T-cell (primary cell): Measurements from ENCODE around the gene CEP112. TPM values are rescaled to one million over a fixed set of nuclear protein-coding genes. Genes with fewer than 3 reads are reported as not detected.

Source experiments
- ATAC-seq, 4 experiments: fragments of 200-7000 bp in 3 of 4; fragments of 150-1000 bp in 1 of 4; cut with Tn5 transposase; replicated peaks in 1 of 4; 1 replicate in 3 of 4; 2 replicates in 1 of 4; pipeline ENCODE4 v1.10.0; 2021; ENCODE audit warnings: moderate library complexity in 3 of 4, mild to moderate bottlenecking in 2 of 4, moderate number of reproducible peaks in 1 of 4
- CTCF ChIA-PET, 2 donors: fragments of 300-600 bp; sonication (Branson Sonifier 250); formaldehyde crosslinking; loops; one replicate each; lab custom pipeline; 2022; ENCODE audit warnings: antibody characterized with exemption in 2 of 2; lab: Charles Lee
- POLR2A ChIA-PET, 2 donors: fragments of 300-600 bp; sonication (Branson Sonifier 250); formaldehyde crosslinking; loops; one replicate each; lab custom pipeline; 2022; ENCODE audit warnings: antibody characterized with exemption in 2 of 2; lab: Charles Lee
- DNase-seq, 35 experiments: peaks; one replicate each; pipeline versions ENCODE4 v3.0.0 to v3.0.0-alpha.2; 2013 to 2023
- H3K27ac ChIP-seq: one replicate; pipeline ENCODE4 v1.5.1; 2013; ENCODE audit warnings: low read length
- H3K27me3 ChIP-seq, 2 experiments: replicated peaks in 1 of 2; 1 replicate in 1 of 2; 2 replicates in 1 of 2; pipeline versions ENCODE4 v1.6.1 to v1.7.0; 2013; ENCODE audit warnings: low read length in 1 of 2, mixed read lengths in 1 of 2; ENCODE audit not compliant: control insufficient read depth in 2 of 2, insufficient read depth in 2 of 2; ENCODE audit errors: extremely low read depth in 1 of 2
- H3K36me3 ChIP-seq, 2 donors: 1 replicate in 1 of 2; 2 replicates in 1 of 2; pipeline versions ENCODE4 v1.6.1 to v1.7.0; 2013; ENCODE audit warnings: low read length in 1 of 2; ENCODE audit not compliant: control insufficient read depth in 2 of 2, insufficient read depth in 1 of 2; ENCODE audit errors: extremely low read depth in 1 of 2
- H3K4me1 ChIP-seq, 2 experiments: 1 replicate in 1 of 2; 2 replicates in 1 of 2; pipeline versions ENCODE4 v1.6.1 to v1.7.0; 2013; ENCODE audit warnings: low read length in 2 of 2, mixed read lengths in 1 of 2; ENCODE audit not compliant: insufficient read depth in 2 of 2, control insufficient read depth in 1 of 2; ENCODE audit errors: extremely low read depth in 1 of 2
- H3K4me3 ChIP-seq, 2 donors: 1 replicate in 1 of 2; 2 replicates in 1 of 2; pipeline versions ENCODE4 v1.5.1 to v1.7.0; 2013; ENCODE audit warnings: mild to moderate bottlenecking in 2 of 2, low read length in 1 of 2, moderate library complexity in 1 of 2; ENCODE audit not compliant: control insufficient read depth in 1 of 2; ENCODE audit errors: extremely low read depth in 1 of 2
- H3K9me3 ChIP-seq: 2 replicates; pipeline ENCODE4 v1.7.0; 2013
- H3K27ac Mint-ChIP-seq, 2 donors: one replicate each; pipeline ENCODE4 v1.8.0; 2020 to 2021; ENCODE audit warnings: mild to moderate bottlenecking in 2 of 2, mixed read lengths in 2 of 2
- H3K27me3 Mint-ChIP-seq, 2 donors: one replicate each; pipeline ENCODE4 v1.8.0; 2021 to 2022; ENCODE audit warnings: mixed read lengths in 2 of 2
- H3K36me3 Mint-ChIP-seq: one replicate; pipeline ENCODE4 v1.8.0; 2021; ENCODE audit warnings: mixed read lengths
- H3K4me1 Mint-ChIP-seq, 3 donors: one replicate each; pipeline ENCODE4 v1.8.0; 2020 to 2022; ENCODE audit warnings: mixed read lengths in 3 of 3, mild to moderate bottlenecking in 1 of 3
- H3K4me3 Mint-ChIP-seq, 3 donors: one replicate each; pipeline ENCODE4 v1.8.0; 2020 to 2022; ENCODE audit warnings: mild to moderate bottlenecking in 3 of 3, mixed read lengths in 3 of 3, moderate library complexity in 3 of 3
- H3K9me3 Mint-ChIP-seq, 3 donors: one replicate each; pipeline ENCODE4 v1.8.0; 2020 to 2022; ENCODE audit warnings: mixed read lengths in 3 of 3
- WGBS: methylation state at CpG from one replicate; pipeline ENCODE4 v1.1.5; 2013; ENCODE audit warnings: missing lambda C conversion rate; ENCODE audit not compliant: insufficient coverage; 5-methylcytosine and 5-hydroxymethylcytosine counted together
- total RNA-seq, 35 experiments: library from RNA in 6 of 35; stranded (reverse) in 6 of 35; fragments of 120-200 nt in 1 of 35; gene quantifications; one replicate each; pipeline versions ENCODE4 v1.2.1 to v1.2.4 and lab custom pipeline; 2013 to 2026

The CEP112 gene
- total RNA-seq, 5 donors from 2014 or later (not counting 1 experiment from before 2014, with no cell fraction given), result 2.4 to 4.9 (median 4.5) TPM

DNA sequence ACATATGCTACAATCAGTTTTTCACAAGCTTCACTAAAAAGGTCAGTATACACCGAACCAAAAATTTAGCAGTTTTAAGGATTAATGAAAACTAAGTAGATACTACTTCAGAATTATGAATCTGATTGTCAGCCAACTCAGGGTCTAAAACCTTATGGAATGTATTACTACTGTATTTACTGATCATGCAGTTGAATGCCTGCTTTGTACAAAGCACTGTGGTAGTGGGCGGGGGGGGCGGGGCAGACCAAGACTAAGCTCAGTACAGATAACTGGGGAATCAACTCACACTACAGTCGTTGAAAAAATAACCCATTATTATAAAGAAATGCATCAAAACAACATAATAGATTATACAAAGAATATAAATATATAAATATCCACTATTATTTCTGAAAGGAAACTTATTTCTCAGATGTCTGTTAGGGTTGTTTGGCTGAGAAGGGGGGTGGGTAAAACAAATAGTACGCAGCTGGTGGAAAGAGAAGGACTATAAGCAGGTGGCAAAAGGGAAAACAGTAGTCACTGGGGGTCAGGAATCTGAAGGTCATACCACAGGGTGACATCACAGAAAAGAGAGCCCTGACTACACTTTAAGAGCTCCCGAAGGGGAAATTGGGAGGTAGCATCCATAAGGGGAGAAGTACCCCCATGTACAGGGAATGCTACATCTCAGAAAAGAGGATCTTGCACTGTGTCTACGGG, 521.1 kb downstream of the CEP112 start:
- DNase-seq, result no peak
- no peaks in the 10 kb centered on the region for H3K4me1 ChIP-seq
- ChIA-PET POLR2A (no interaction called here), CTCF (no interaction called here)
- no peaks in the 10 kb centered on the region for H3K36me3 ChIP-seq
- Mint-ChIP-seq H3K9me3 (peaks cover 0 to 3% (median 0%) of the 10 kb centered on the region in 3 donors), H3K27me3 (peaks cover 0 to 2% of the 10 kb centered on the region in 2 donors), H3K36me3 (no peaks in the 10 kb centered on the region), H3K4me1 (no peaks in the 10 kb centered on the region), H3K27ac (no peak overlapping the region), H3K4me3 (no peak overlapping the region)
- no peaks in the 10 kb centered on the region for H3K9me3 ChIP-seq
- H3K4me3 ChIP-seq, result no peak overlapping the region
- no peaks in the 10 kb centered on the region for H3K27me3 ChIP-seq
- no peak for ATAC-seq
- 100% methylated on average over 1 of the region's 7 CpGs for WGBS
- no peak overlapping the region for H3K27ac ChIP-seq

DNA sequence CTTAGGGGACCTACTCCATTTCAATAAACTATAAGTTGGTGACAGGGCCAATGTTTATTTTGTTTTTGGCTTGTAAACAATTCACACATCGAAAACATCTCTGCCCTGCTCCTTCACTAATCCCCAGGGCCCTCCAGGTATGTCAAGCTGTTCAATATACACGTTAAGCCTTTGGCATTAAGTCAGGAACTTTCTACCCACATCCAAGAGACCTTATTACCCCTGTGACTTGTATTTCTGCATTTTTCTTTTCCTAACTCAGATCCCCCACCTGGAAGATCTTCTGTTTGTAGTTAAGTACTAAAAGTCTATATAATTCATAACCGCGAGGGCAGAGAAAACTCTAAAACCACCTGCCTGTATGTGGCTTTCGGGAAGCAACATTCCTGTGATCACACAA, 523.7 kb downstream of the CEP112 start:
- no peak overlapping the region for H3K27ac ChIP-seq
- CTCF ChIA-PET, result no interaction called here
- peaks cover 0 to 3% (median 0%) of the 10 kb centered on the region in 3 donors for H3K9me3 Mint-ChIP-seq

DNA sequence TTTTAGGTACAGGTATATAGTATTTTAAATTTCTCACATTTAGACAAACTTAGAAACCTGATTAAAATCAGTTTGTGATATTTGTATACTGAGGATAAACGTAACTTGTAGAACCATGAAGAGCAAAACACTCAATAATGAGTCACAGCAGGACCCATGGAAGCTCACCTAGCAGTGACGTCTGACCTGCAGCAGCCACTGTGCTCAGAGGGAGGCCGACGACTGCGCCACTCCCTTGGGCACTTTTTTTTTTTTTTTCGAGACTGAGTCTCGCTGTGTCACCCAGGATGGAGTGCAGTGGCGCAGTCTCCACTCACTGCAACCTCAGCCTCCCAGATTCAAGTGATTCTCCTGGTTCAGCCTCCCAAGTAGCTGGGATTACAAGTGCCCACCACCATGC, 524.3 kb downstream of the CEP112 start:
- no peak for DNase-seq
- CTCF ChIA-PET, result no interaction called here
- peaks cover 0 to 3% (median 0%) of the 10 kb centered on the region in 3 donors for H3K9me3 Mint-ChIP-seq

More for the DNA sequence above, 523.7 kb downstream of the CEP112 start:
- H3K4me3 Mint-ChIP-seq, result no peak overlapping the region
- H3K36me3 ChIP-seq, result no peaks in the 10 kb centered on the region
- peaks cover 0 to 2% of the 10 kb centered on the region in 2 donors for H3K27me3 Mint-ChIP-seq
- POLR2A ChIA-PET, result no interaction called here
- H3K4me1 ChIP-seq, result no peaks in the 10 kb centered on the region
- H3K4me1 Mint-ChIP-seq, result no peaks in the 10 kb centered on the region
- no CpG with 5 or more reads among the region's 5 CpGs for WGBS
- H3K36me3 Mint-ChIP-seq, result no peaks in the 10 kb centered on the region
- no peak for ATAC-seq
- no peaks in the 10 kb centered on the region for H3K9me3 ChIP-seq
- no peak for DNase-seq
- no peak overlapping the region for H3K27ac Mint-ChIP-seq
- H3K4me3 ChIP-seq, result no peak overlapping the region
- H3K27me3 ChIP-seq, result no peaks in the 10 kb centered on the region

DNA sequence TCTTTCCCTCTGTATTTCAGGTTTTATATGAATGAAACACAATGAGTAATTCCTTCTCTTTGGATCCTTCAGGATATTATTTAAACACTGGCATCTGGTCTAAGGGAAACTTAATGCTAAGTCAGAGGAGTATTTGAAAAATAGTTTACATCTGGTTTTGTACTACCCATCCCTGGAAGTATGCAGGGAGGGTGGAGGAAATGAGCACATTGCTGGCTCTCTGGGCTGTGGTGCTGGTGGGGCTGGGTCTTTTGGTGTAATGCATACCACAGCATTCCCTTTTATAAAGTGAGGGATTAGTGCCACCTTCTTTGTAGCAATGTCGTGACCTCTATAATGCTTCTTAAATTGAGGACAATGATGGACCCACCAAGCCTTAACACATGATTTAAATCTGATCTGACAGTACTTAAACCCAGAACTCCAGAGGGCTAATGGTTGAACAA, 525.0 kb downstream of the CEP112 start:
- no peaks in the 10 kb centered on the region for H3K4me1 Mint-ChIP-seq
- peaks cover 0 to 3% (median 0%) of the 10 kb centered on the region in 3 donors for H3K9me3 Mint-ChIP-seq
- H3K4me3 ChIP-seq, result no peak overlapping the region
- no peak overlapping the region for H3K27ac Mint-ChIP-seq
- ATAC-seq (no peak), DNase-seq (no peak)
- H3K36me3 ChIP-seq, result no peaks in the 10 kb centered on the region
- no peaks in the 10 kb centered on the region for H3K9me3 ChIP-seq
- no peaks in the 10 kb centered on the region for H3K27me3 ChIP-seq
- ChIA-PET CTCF (no interaction called here), POLR2A (no interaction called here)
- no peaks in the 10 kb centered on the region for H3K36me3 Mint-ChIP-seq
- no CpG with 5 or more reads among the region's 1 CpG for WGBS
- H3K27ac ChIP-seq, result no peak overlapping the region
- no peaks in the 10 kb centered on the region for H3K4me1 ChIP-seq
- no peak overlapping the region for H3K4me3 Mint-ChIP-seq
- peaks cover 0 to 2% of the 10 kb centered on the region in 2 donors for H3K27me3 Mint-ChIP-seq

More for the DNA sequence above, 524.3 kb downstream of the CEP112 start:
- WGBS, result 88% methylated on average over 5 of the region's 8 CpGs
- no peak overlapping the region for H3K4me3 ChIP-seq
- POLR2A ChIA-PET, result no interaction called here
- Mint-ChIP-seq H3K27me3 (peaks cover 0 to 2% of the 10 kb centered on the region in 2 donors), H3K4me1 (no peaks in the 10 kb centered on the region), H3K36me3 (no peaks in the 10 kb centered on the region), H3K27ac (no peak overlapping the region), H3K4me3 (no peak overlapping the region)
- no peak overlapping the region for H3K27ac ChIP-seq
- no peaks in the 10 kb centered on the region for H3K4me1 ChIP-seq
- no peaks in the 10 kb centered on the region for H3K27me3 ChIP-seq
- H3K36me3 ChIP-seq, result no peaks in the 10 kb centered on the region
- no peak for ATAC-seq
- H3K9me3 ChIP-seq, result no peaks in the 10 kb centered on the region

- Histone ChIP-seq H3K9me3 (no peaks in the 10 kb centered on the region), H3K27me3 (no peaks in the 10 kb centered on the region), H3K4me1 (no peaks in the 10 kb centered on the region), H3K4me3 (no peak overlapping the region), H3K36me3 (no peaks in the 10 kb centered on the region), H3K27ac (no peak overlapping the region)
- WGBS, result 71% methylated on average over 1 of the region's 2 CpGs
- CTCF ChIA-PET, result no interaction called here
- ATAC-seq (no peak), DNase-seq (no peak)
- H3K27me3 Mint-ChIP-seq, result no peaks in the 10 kb centered on the region
- POLR2A ChIA-PET, result no interaction called here
- peaks cover 0 to 3% (median 0%) of the 10 kb centered on the region in 3 donors for H3K9me3 Mint-ChIP-seq
- peaks cover 0 to under 1% (median 0%) of the 10 kb centered on the region in 3 donors for H3K4me1 Mint-ChIP-seq
- no peak overlapping the region for H3K27ac Mint-ChIP-seq
- no peak overlapping the region for H3K4me3 Mint-ChIP-seq
- H3K36me3 Mint-ChIP-seq, result no peaks in the 10 kb centered on the region
Measured at GRCh38 chr17:65665966-65666365, 526.0 kb downstream of the CEP112 start.

DNA sequence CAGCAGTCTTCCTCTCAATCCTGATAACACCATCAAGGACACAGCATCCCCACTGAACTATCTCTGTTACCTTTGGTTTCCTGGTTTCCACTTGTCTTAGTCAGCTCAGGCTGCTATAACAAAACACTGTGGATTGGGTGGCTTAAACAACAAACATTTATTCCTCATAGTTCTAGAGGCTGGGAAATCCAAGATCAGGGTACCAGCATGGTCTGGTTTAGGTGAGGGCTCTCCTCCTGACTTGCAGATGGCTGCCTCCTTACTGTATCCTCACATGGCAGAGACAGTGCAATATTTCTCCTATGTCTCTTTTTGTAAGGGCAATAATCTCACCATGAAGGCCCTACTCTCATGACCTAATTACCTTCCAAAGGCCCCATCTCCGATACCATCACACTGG, 527.2 kb downstream of the CEP112 start:
- Mint-ChIP-seq H3K4me1 (peaks cover 0 to 7% (median 0%) of the 10 kb centered on the region in 3 donors), H3K27ac (no peak overlapping the region), H3K4me3 (no peak overlapping the region), H3K27me3 (no peaks in the 10 kb centered on the region), H3K36me3 (no peaks in the 10 kb centered on the region), H3K9me3 (peaks cover 0 to 3% (median 3%) of the 10 kb centered on the region in 3 donors)
- ATAC-seq, result no peak
- Histone ChIP-seq H3K4me3 (no peak overlapping the region), H3K27me3 (no peaks in the 10 kb centered on the region), H3K4me1 (no peaks in the 10 kb centered on the region), H3K9me3 (no peaks in the 10 kb centered on the region), H3K27ac (no peak overlapping the region), H3K36me3 (no peaks in the 10 kb centered on the region)
- DNase-seq, result no peak
- CTCF ChIA-PET, result no interaction called here
- POLR2A ChIA-PET, result no interaction called here
- WGBS, result 100% methylated on average over 1 of the region's 1 CpG
